ENCODE results near the gene ITGA11. TPM values are rescaled to one million over a fixed set of nuclear protein-coding genes. Genes with fewer than 3 reads are reported as not detected.
A peak's percentile ranks its signal among the peaks of the same experiment; 100 is the strongest.

The ITGA11 gene
- total RNA-seq, 1 donor from 2014 or later = 193 TPM

- Histone ChIP-seq H3K36me3 (ENCODE audit: insufficient read depth, low read length) (peaks cover 2% of the 10 kb centered on the region), H4K20me1 (ENCODE audit: insufficient read depth, low read length) (peaks cover 65% of the 10 kb centered on the region), H3K27ac (ENCODE audit: low read depth, low read length) (peak overlapping the region; percentile 92), H3K4me2 (ENCODE audit: low read length) (peak overlapping the region; percentile 88), H2AFZ (ENCODE audit: low read depth, low read length) (no peak overlapping the region), H3K9me3 (ENCODE audit: insufficient read depth, low read depth, low read length) (no peaks in the 10 kb centered on the region), H3K27me3 (ENCODE audit: insufficient read depth, low read length) (no peaks in the 10 kb centered on the region), H3K9ac (ENCODE audit: low read length) (peak overlapping the region; percentile 94), H3K4me1 (ENCODE audit: insufficient read depth, low read length) (peaks cover 28% of the 10 kb centered on the region), H3K79me2 (ENCODE audit: insufficient read depth, low read length) (peaks cover 83% of the 10 kb centered on the region), H3K4me3 (ENCODE audit: insufficient read depth, low read depth, low read length) (peak overlapping the region; percentile 73)
- TF ChIP-seq EZH2 (IDR thresholded peaks at IDR 0.05; ENCODE audit: insufficient read depth, low read length) = no peak
- no peak for TF ChIP-seq CTCF (IDR thresholded peaks at IDR 0.05; ENCODE audit: insufficient read depth, low read depth, low read length)
- FAIRE-seq (no peak), DNase-seq (ENCODE audit: low read depth) (no peak)
- peaks cover 10% of the 10 kb centered on the region for H3K36me3 Mint-ChIP-seq (ENCODE audit: low read depth, unreplicated experiment)
- no peaks in the 10 kb centered on the region for H3K27me3 Mint-ChIP-seq (ENCODE audit: low read depth, unreplicated experiment)
- H3K27ac Mint-ChIP-seq (ENCODE audit: unreplicated experiment) = peak overlapping the region; percentile 21
- H3K9me3 Mint-ChIP-seq (ENCODE audit: unreplicated experiment) = no peaks in the 10 kb centered on the region
- peaks cover 33% of the 10 kb centered on the region for H3K4me1 Mint-ChIP-seq (ENCODE audit: low read depth, unreplicated experiment)
- peak overlapping the region; percentile 99 for H3K4me3 Mint-ChIP-seq (ENCODE audit: unreplicated experiment)
Observed at GRCh38 chr15:68279779-68280753, 151.9 kb downstream of the ITGA11 start.

- peaks cover 55% of the 10 kb centered on the region for H4K20me1 ChIP-seq (ENCODE audit: insufficient read depth, low read length)
- peak overlapping the region; percentile 96 for H2AFZ ChIP-seq (ENCODE audit: low read depth, low read length)
- peaks cover 37% of the 10 kb centered on the region for H3K4me1 Mint-ChIP-seq (ENCODE audit: low read depth, unreplicated experiment)
- H3K27me3 ChIP-seq (ENCODE audit: insufficient read depth, low read length) = no peaks in the 10 kb centered on the region
- H3K4me3 ChIP-seq (ENCODE audit: insufficient read depth, low read depth, low read length) = peak overlapping the region; percentile 73
- H3K4me3 Mint-ChIP-seq (ENCODE audit: unreplicated experiment) = peak overlapping the region; percentile 99
- H3K79me2 ChIP-seq (ENCODE audit: insufficient read depth, low read length) = peaks cover 70% of the 10 kb centered on the region
- peak overlapping the region; percentile 88 for H3K4me2 ChIP-seq (ENCODE audit: low read length)
- H3K27ac Mint-ChIP-seq (ENCODE audit: unreplicated experiment) = peak overlapping the region; percentile 97
- H3K27ac ChIP-seq (ENCODE audit: low read depth, low read length) = peak overlapping the region; percentile 92
- peak overlapping the region; percentile 94 for H3K9ac ChIP-seq (ENCODE audit: low read length)
- FAIRE-seq (no peak), DNase-seq (ENCODE audit: low read depth) (peak; percentile 60)
- no peaks in the 10 kb centered on the region for H3K36me3 ChIP-seq (ENCODE audit: insufficient read depth, low read length)
- H3K36me3 Mint-ChIP-seq (ENCODE audit: low read depth, unreplicated experiment) = peaks cover 4% of the 10 kb centered on the region
- TF ChIP-seq CTCF (IDR thresholded peaks at IDR 0.05; ENCODE audit: insufficient read depth, low read depth, low read length) (no peak), EZH2 (IDR thresholded peaks at IDR 0.05; ENCODE audit: insufficient read depth, low read length) (no peak)
- H3K4me1 ChIP-seq (ENCODE audit: insufficient read depth, low read length) = peaks cover 31% of the 10 kb centered on the region
- no peaks in the 10 kb centered on the region for H3K27me3 Mint-ChIP-seq (ENCODE audit: low read depth, unreplicated experiment)
- no peaks in the 10 kb centered on the region for H3K9me3 Mint-ChIP-seq (ENCODE audit: unreplicated experiment)
- no peaks in the 10 kb centered on the region for H3K9me3 ChIP-seq (ENCODE audit: insufficient read depth, low read depth, low read length)
Observed at GRCh38 chr15:68278595-68279405, 153.2 kb downstream of the ITGA11 start.
